ENCODE measurements around the gene TFB1M. TPM values are rescaled to one million over a fixed set of nuclear protein-coding genes. Genes with fewer than 3 reads are reported as not detected.

The TFB1M gene
- total RNA-seq, 1 donor from 2014 or later, result 24.1 TPM

GRCh38 chr6:155263373-155264063 is 50.8 kb downstream of the TFB1M start, which contains the start of gene CLDN20:
Gene CLDN20 (plus strand): TSS chr6:155264013. CDS start chr6:155275720, 11,707 bp downstream.
- Mint-ChIP-seq H3K4me1 (peaks cover 39% of the 10 kb centered on the region), H3K4me3 (no peak within 1 kb of the TSS), H3K9me3 (no peaks in the 10 kb centered on the region), H3K27ac (no peak within 1 kb of the TSS), H3K36me3 (peaks cover 27% of the 10 kb centered on the region), H3K27me3 (ENCODE audit: insufficient read depth, low read depth) (no peaks in the 10 kb centered on the region)
- peaks cover 18% of the 10 kb centered on the region for H3K4me1 ChIP-seq
- H3F3A ChIP-seq (ENCODE audit: low read depth), result peaks cover 21% of the 10 kb centered on the region
- no peak within 1 kb of the TSS for H2AFZ ChIP-seq (replicated peaks)
- H3K27ac ChIP-seq, result no peak within 1 kb of the TSS
- no peak within 1 kb of the TSS for H3K4me3 ChIP-seq
- no peaks in the 10 kb centered on the region for H3K36me3 ChIP-seq
- TF ChIP-seq EZH2 (IDR thresholded peaks at IDR 0.05) (no peak), EZH2phosphoT487 (IDR thresholded peaks at IDR 0.05) (no peak), CTCF (IDR thresholded peaks at IDR 0.05) (no peak)
- H3K27me3 ChIP-seq, result no peaks in the 10 kb centered on the region
- H3K9me3 ChIP-seq (ENCODE audit: low read depth), result no peaks in the 10 kb centered on the region
- DNase-seq (ENCODE audit: low spot score), result no peak
- H3K9ac ChIP-seq, result no peak within 1 kb of the TSS
- peaks cover 4% of the 10 kb centered on the region for H4K20me1 ChIP-seq (ENCODE audit: low read depth)
- H3K4me2 ChIP-seq, result no peak within 1 kb of the TSS
- no peaks in the 10 kb centered on the region for H3K79me2 ChIP-seq (ENCODE audit: low read depth)

GRCh38 chr6:155262655-155263054 is 51.6 kb downstream of the TFB1M start:
- no peak overlapping the region for H3K27ac ChIP-seq
- no peak overlapping the region for H3K4me3 ChIP-seq
- no peak overlapping the region for H2AFZ ChIP-seq (replicated peaks)
- H3K79me2 ChIP-seq (ENCODE audit: low read depth), result no peaks in the 10 kb centered on the region
- Mint-ChIP-seq H3K27ac (no peak overlapping the region), H3K4me1 (peaks cover 34% of the 10 kb centered on the region), H3K9me3 (no peaks in the 10 kb centered on the region), H3K4me3 (no peak overlapping the region), H3K36me3 (peaks cover 28% of the 10 kb centered on the region), H3K27me3 (ENCODE audit: insufficient read depth, low read depth) (no peaks in the 10 kb centered on the region)
- peaks cover 13% of the 10 kb centered on the region for H3F3A ChIP-seq (ENCODE audit: low read depth)
- H3K4me1 ChIP-seq, result peaks cover 18% of the 10 kb centered on the region
- no peaks in the 10 kb centered on the region for H3K27me3 ChIP-seq
- no peak overlapping the region for H3K4me2 ChIP-seq
- no peak overlapping the region for H3K9ac ChIP-seq
- H4K20me1 ChIP-seq (ENCODE audit: low read depth), result no peaks in the 10 kb centered on the region
- H3K36me3 ChIP-seq, result no peaks in the 10 kb centered on the region
- TF ChIP-seq CTCF (IDR thresholded peaks at IDR 0.05) (no peak), EZH2 (IDR thresholded peaks at IDR 0.05) (no peak), EZH2phosphoT487 (IDR thresholded peaks at IDR 0.05) (no peak)
- H3K9me3 ChIP-seq (ENCODE audit: low read depth), result no peaks in the 10 kb centered on the region
- DNase-seq (ENCODE audit: low spot score), result no peak

GRCh38 chr6:155261111-155261900 is 53.0 kb downstream of the TFB1M start:
- Histone ChIP-seq H3K36me3 (no peaks in the 10 kb centered on the region), H3F3A (ENCODE audit: low read depth) (peaks cover 10% of the 10 kb centered on the region), H3K9me3 (ENCODE audit: low read depth) (no peaks in the 10 kb centered on the region), H3K4me2 (peak overlapping the region; percentile 45), H3K4me3 (no peak overlapping the region), H3K27me3 (no peaks in the 10 kb centered on the region), H3K4me1 (peaks cover 18% of the 10 kb centered on the region), H3K27ac (peak overlapping the region; percentile 75), H2AFZ (replicated peaks) (no peak overlapping the region), H4K20me1 (ENCODE audit: low read depth) (no peaks in the 10 kb centered on the region), H3K79me2 (ENCODE audit: low read depth) (no peaks in the 10 kb centered on the region), H3K9ac (no peak overlapping the region)
- Mint-ChIP-seq H3K9me3 (no peaks in the 10 kb centered on the region), H3K4me3 (no peak overlapping the region), H3K36me3 (peaks cover 25% of the 10 kb centered on the region), H3K4me1 (peaks cover 28% of the 10 kb centered on the region), H3K27ac (peak overlapping the region; percentile 47), H3K27me3 (ENCODE audit: insufficient read depth, low read depth) (no peaks in the 10 kb centered on the region)
- TF ChIP-seq EZH2phosphoT487 (IDR thresholded peaks at IDR 0.05), result no peak
- TF ChIP-seq EZH2 (IDR thresholded peaks at IDR 0.05), result no peak
- TF ChIP-seq CTCF (IDR thresholded peaks at IDR 0.05), result peak; percentile 49
- peak; percentile 70 for DNase-seq (ENCODE audit: low spot score)
